HuH-7 (cell line): ENCODE results near the gene HOXA10.

Experiments used
- DNase-seq: peaks from one replicate; pipeline ENCODE4 v3.0.0; 2011; ENCODE audit warnings: low spot score

The HOXA10 gene

DNA sequence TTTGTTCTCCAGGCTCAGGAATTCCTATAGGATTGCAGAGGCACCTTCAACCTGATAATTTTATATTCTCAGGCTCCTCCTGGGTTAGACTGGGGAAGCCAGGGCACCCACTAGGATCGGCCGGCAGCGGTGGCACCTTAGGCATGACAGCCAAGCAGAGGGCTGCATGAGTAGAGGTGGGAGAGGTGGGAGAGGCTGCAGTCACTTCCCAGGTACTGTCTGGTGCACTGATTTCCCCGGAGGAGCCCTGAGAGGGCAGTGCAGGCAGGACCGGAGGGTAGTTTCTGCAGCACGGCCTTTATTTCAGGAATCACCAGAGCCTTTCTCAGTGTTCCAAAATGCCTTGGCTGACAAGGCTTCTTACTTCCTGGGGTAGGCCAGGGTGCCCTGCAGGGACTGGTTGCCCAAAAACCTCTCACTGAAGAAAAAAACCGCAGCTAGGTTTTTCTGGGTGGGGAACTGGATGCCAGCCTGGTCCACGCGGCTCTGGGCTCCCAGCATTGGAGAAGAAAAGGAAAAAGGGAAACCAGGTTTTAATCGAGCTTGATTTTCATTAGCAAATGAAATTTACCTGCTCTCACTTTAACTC, 29.3 kb upstream of the HOXA10 start:
- no peak for DNase-seq

DNA sequence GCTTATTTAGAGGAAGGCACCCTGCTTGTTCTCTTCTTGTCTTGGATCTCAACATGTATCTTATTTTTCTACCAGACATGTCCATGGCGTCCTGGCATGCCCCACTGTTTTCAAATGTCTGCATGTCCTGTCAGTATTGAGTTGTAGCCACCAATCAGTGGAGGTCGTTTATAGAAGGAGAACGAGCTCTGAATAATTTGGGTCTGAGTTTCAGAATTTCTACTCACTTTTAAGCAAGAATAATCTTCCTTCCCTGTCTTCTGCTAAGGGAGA, 28.7 kb upstream of the HOXA10 start:
- no peak for DNase-seq

DNA sequence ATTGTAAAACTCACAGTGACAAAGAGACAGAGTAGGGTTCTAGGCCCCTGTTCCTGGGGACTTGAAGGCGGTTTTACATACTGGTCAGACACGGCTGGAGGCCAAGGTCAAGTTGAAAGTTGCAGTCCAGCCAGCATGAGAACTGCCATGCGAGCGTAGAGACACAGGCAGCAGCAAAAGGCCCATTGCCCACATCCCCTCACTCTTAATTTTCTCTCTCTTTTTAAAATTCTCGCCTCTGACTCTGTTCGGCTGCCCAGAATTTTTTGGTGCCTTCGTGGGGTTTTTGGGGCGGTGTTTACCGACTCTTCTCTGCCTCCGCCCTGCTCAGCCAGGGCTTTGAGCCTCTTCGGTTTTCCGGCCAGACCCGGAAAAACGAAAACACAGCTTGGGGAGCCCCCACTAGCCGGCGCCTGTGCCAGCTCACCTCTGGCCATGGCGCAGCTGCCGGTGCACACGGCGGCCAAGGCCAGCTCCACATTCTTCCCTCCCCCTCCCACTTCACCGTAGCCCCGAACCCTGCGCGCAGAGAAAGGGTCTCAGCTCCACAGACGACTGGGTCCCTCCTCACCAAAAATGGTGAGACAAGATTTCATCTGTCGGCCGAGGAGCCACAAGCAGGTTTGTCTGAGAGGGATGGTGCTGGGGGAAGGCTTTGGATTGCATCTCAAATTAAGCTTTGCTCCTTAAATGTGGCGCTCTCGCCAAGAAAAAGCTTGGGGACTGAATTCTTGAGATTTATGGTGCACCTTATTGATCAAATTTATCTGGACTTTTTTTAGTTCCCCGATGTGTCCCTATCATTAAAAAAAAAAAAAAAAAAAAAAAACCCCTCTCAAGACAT, 28.1 kb upstream of the HOXA10 start:
- no peak for DNase-seq

DNA sequence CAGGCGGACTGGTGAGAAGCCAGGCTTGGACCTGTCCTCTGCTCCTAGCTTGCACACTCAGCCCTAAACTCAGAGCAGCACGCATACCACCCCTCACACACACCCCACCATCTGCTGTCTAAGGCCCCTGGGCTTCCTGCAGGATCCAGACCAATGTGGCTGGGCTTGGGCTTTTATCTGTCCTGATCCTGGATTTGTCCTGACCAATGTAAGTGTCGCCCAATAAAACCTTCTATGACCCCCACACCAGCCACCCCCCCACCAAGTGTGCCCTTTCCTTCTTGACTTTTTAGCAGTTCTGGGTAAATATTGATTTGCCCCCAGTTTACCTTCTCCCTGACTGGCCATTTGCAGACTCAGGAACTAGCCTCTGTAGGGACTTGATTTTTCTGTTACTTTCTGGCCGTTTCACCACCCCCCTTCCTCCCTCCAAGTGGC, 27.5 kb upstream of the HOXA10 start:
- DNase-seq = no peak

DNA sequence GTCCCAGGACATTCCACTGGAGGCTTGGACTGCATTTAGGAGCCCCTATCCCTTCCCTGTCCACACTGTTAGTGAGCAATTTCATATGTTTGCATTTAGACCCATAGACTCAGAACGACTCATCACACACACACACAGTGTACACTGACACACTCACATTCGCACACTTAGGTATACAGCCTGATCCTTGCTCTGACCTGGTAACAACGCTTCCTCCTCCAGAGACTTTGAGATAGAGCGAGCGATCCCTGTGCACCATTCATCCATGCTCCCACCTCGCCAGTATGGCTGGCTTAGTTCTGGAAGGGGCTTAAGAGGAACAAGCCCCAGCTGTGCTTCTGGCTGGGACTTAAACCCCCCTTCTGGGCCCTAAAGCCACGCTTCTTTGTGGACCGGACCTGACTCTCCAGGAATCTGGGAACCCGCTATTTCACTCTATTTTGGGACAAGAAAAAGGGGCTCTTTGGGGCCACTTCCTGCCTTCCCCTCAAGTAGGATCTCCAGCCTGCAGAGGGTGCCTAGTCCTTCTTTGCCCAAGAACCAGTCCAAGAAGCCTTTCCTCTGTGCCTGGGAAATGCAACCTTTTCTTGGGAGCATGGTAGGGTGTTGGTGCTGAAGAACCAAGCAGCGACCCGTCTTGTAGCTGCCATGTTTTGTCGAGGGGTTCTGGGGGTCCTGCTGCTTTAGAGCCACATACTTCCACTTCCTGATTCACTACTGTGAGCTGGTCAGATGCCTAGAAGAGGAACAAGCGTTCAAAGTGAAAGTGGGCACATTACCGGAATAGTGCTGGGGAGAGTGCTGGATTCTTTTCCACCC, 26.9 kb upstream of the HOXA10 start:
- DNase-seq = no peak

DNA sequence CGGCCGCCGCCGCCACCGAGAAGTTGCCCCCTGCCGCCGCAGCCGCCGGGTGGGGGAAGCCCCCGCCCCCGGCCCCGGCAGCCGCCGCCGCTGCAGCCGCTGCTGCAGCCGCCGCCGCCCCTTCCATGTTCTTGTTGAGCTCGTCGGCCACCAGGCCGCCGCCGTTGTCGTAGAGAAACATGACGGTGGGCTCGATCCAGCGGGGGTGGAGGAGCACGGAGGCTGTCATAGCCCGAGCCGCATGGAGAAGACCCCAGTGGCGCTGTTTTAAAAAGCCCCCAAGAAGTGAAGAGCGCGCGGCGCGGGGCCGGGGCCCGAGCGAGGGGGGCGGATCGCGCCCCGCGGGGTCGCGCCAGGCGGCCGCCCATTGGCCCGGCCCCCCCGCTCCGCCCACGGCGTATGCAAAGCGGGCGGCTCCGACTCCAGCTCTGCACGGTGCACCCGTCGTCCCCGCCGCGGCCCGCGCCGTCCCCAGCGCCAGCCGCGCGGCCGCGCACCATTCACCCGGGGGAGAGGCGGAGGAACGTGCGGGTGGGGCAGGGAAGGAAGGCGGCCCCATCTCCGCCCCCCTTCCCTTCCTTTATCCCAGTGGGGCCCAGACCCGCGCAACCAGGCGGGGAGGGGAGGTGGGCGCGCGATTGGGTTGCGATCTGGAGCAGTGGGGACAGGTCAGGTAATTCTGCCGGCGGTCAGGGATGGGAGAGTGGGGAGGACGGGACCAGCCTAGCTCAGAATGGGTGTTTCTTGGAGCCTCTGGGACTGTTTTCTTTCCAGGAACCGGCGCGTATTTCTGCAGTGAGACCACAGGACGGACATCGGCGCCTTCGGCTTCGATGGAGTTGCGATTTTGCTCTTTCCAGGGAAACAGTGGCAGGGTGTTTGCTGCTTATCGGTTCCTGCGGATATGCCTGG, 26.0 kb upstream of the HOXA10 start, which contains the start of gene HOXA13:
Gene HOXA13, minus strand, starts transcription at position 243 of the 912 bp plus-strand sequence. Its CDS starts 14 bp downstream, at position 229.
- DNase-seq = peak; percentile 92

DNA sequence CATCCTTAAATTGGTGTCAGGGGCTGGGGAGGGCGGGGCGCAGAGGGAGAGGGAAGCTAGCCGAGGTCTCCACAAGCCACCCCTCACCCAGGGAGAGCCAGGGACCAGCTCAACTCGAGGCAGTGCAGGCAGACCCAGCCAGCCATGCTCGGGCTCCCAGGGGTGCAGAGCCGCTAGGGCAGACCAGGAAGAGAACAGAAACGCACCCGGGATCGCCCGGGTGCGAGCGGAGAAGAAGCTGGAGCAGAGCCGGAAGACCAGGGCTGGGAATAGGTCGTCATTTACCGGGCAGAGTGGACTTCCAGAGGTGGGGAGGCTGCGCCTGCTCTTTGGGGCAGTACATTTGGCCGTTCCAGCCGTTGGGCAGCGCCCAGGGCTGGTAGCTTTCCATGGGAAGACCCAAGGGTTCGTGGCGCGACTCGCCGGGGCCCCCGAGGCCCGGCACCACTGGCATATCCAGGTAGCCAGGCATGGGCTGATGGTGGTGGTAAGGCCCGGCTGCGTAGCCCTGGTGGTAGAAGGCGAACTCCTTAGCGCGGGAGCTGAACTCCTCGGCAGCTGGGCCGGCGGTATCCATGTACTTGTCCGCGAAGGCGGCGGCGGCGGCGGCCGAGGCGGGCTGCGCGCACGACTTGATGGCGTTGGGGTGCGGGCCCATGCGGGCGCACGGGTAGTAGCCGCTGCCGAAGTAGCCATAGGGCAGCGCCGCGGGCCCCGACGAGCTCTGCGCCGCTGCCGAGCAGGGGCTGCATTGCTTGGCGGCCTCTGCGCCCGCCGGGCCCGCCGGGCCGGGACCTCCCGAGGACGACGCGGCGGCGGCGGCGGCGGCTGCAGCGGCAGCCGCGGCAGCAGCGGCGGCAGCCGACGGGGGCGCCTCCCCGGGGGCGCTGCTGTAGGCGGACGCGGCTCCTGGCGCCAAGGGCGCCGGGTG, 25.0 kb upstream of the HOXA10 start:
- DNase-seq = no peak

DNA sequence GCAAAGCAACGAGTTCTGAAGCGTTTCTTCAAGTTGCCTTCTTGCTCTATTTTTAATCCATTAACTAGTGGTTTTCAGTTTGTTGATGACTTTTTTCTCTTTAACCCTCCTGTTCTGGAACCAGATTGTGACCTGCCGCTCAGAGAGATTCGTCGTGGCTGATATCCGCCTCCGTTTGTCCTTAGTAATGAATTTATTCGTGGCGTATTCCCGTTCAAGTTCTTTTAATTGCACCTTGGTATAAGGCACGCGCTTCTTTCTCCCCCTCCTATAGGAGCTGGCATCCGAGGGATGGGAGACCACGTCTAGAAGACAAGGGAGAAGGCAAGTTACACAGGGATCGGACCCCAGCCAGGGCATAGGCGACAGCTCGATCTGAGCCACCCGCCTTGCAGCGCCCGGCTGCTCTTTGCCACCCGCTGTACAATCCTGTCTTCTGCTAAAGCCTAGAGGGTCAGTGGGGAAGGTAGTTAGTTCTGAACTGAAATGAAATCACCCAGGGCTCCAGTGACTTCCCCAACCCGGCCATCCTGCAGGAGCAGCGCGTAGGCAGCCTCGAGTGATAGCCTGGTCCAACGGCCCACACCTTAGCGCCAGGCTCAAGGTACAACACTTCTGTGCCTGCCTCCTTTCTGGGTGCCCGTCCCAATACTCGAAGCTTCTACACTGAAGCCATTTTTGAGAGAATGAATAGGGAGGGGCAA, 24.2 kb upstream of the HOXA10 start:
- DNase-seq = no peak

DNA sequence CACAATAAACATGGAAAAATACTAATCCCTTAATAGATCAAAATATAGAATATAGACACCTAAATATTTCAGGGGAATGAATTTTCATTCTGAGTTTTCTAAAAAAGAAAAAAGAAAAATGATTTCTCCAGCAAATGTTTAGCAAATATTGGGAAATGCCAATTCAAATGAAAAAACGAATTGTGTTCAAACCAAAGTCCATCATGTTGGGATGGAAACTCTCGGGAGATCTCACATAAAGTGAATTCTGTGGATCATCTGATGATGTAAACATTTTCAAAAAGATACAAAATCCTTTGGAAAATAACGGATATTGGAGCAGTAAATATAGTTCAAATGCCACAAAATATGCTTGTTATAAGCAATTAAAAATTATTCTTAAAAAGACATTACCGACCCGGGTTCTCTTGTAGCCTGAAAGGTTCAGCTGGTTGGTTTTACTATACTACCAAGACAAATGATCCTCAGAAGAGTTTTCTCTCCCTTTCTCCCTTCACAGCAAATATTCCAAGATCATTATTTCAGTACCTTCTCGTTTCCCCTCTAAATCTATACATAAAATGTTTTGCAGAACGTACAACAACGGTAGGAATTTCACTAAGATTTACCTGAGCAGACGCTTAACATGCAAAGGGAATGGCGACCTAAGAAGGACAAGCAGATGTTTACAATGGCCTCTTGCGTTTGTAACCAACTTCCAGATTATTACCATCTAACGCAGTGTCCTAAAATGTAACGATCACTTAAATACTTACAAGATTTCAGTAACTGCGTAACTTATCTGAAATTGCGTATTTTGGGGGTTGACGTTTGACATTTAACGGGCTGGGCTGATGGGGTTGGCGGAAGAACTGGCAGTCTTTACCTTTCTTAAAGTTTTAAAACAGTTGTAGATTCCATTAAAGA, 23.3 kb upstream of the HOXA10 start:
- DNase-seq = no peak

DNA sequence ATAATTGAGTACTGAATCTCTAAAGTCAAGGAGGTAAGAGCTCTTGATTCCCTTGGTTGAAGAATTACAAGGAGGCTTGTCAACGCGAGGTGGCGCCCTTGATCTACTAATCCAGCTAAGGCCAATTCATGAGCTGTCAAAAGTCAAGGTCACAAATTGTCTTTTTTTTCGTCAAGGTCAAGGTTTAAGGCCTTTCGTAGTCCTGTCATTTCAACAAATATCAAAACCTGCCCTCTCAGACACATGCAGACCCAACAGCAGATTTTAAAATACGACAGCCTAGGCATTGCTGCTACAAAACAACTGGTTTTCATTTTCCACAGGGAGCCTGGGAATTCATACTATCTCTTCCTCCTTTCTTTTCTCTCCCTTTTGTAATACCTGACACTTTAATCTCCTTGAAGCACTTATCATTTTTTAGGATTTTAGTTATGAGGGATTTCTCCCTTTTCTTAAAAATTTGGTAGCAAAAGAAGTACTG, 22.2 kb upstream of the HOXA10 start:
- DNase-seq = peak; percentile 88

DNA sequence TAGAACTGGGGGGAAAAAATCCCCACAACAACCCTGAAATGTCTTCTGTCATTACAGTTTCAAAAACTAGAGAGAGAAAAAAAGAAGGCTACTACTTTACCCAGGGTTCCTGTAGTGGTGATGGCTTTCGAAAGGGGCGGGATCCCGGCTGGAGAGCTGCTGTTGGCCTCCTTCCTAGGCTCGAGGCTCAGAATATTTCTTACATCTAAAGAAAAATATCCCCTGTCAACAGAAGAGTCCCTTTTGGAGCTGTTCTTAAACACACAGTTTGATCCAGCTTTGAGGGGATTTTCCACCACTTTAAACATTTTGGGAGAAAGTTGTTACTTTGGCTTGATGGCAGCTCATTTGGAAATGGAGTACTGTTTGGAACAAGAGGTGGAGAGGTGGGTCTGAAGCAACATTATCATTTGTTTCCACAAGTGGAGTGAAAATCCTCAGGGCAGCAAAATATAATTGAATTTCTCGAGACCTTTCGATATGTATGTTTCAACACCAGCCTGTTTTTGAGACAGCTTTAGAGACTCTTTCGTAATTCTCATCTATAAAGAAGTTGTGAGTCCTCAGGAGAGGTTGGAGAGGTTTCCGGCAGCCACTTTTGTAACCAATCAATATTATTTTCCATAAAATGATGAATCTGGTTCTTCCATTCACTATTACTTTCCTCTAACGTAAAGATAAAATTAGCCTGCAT, 20.7 kb upstream of the HOXA10 start:
- no peak for DNase-seq

DNA sequence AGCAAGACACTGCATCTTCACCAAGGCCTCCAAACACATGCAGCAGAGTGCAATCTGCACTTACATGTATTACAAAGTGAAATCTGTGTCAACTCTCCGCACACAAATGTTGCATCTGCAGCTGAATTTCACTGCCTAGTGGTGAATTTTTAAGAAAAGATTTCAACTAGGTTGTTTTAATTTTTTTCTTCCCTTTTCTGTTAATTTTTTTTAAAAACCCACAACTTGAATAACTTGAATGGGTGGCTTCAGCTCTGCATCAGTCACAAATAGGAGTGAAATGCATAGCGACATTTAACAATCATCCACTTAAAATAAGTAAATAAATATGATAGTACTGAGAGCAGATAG, 19.9 kb upstream of the HOXA10 start:
- no peak for DNase-seq

DNA sequence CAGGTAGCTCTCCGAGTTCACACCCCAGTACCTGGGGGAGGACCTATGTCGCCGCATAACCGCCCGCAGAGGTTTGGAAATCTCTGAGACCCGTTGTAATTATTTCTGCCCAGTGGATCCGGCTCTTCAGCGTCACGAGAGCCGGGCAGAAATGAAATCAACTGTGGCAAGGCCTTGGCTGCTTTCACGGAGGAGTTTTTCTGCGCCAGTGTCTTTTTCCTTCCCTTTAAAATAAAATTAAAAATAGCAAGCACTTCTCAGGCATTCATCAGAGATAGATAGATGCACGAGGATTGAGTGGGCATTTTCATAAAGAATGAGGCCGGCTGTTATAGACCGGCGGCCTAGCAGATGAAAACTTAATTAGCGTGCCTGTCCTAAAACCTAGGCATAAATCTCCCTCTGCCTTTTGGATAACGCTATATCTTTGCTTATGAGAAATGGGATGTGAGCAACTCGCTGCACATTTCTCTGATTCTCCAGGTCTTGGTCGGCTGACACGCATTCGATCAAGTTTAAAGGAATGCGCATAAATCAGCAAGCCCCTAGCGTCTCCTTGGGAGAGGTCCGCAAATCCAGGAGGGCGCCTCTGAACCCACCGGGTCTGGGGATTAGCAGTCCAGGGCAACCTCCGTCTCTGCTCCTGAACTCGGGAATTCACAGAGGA, 19.3 kb upstream of the HOXA10 start:
- no peak for DNase-seq

DNA sequence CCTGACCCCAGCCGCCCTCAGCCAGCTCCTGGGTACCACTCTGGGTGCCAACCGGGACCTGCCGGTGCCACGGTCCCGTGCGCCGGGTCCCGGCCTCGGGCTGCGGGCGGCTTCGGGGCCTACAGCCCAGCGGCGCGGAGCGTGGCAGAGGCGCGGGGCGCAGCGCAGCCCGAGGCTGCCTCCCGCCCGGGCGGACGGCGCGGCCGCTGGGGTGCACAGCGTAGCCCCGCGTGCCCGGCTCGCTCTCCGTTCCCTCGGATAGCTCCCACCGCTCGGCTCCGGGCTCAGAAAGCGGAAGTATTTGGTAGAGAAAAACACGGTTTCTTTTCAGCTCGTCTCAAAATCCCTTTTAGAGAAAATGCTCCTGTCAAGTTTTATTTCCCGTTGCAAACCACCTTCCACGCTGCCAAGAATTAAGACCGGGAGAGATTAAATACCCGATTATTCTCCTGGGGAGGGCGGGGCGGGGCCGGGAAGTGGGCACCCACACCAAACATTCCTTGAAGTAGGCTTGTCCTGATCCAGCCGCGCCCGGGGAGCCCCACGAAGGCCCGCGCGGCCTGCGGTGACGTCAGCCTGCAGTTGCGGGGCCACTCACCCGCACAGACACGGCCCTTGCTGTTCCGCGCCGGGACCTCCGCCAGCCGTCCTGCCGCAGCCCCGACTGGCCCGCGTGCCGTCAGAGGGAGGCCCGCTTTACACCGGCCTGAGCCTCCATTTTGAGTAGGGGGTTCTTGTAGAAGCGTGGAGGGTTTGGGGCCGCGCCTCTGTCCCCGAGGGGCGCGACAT, 18.6 kb upstream of the HOXA10 start:
- no peak for DNase-seq

DNA sequence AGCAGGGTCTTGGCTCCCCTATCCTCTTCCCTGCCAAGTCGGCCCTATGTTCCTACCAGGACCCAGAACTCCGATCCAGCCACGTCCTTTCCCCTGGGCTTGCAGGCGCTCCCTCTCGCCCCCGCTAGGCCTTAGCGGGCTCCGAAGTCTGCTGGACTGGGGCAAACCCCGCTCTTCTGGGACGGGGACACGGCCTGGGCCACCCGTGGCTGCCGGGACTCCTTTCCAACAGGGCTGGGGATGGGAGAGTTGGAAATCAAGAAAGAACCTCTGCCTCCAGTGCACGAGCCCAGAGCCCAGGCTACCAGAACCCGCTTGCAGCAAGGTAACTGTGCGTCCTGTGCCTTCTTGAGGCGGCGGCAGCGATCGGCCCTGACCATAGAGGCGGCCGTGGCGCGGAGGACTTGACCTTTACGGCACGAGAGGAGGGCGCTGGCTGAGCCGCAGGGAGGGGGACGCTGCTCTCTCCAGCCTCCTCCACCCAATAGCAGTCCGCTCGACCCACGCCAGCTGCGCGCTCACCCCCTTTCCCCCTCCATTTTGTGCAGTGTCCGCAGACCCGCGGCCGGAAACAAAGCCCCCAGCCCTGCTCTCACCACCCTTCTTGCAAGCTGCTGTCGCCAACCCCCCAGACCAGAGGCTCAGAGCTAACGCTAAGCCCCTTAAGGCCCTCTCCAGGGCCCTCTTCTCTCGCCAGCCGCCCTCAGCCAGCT, 17.9 kb upstream of the HOXA10 start:
- DNase-seq = no peak

DNA sequence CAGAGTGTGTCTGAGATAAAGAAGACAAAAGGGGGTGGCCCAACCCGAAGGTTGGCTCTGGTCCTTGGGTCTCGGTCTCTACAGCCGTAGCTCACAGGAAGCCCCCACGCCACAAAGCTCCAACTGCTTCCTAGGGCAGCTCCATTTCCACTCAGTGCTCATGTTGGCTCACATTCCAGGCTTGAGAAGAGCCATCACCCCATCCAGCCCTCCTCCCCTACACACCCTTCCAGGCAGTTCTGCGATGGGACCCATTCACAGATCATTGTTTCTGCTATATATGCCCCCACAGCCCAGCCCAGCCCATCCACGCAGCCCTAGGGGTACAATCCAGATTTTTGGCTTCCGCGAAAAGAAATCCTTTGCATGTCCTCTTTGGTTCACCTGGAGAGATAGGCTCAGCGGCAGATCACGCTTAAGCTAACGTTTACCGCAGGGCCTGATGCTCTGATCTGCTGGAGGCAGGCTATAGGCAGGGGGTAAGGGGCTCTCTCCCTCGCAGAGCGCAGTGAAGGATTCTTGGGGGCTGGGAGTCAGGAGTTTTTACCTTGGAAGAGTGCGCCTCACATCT, 17.1 kb upstream of the HOXA10 start:
- DNase-seq = no peak
